H1 (cell line): ENCODE data around the gene APEH.

ENCODE experiments used
- CBX5 ChIP-seq: fragments of 300-800, 300-1000 bp; sonication (generic); IDR thresholded peaks from 2 replicates; pipeline ENCODE4 v1.7.1; 2016; ENCODE audit warnings: antibody characterized with exemption, low read length, low read depth
- CTCF ChIP-seq, 3 experiments: IDR thresholded peaks; 1 replicate in 2 of 3; 2 replicates in 1 of 3; pipeline versions ENCODE4 v1.5.1 to v1.6.1; 2011; ENCODE audit warnings: low read length in 3 of 3, mild to moderate bottlenecking in 3 of 3, inconsistent platforms in 2 of 3, low read depth in 1 of 3, moderate library complexity in 1 of 3; ENCODE audit not compliant: insufficient read depth in 1 of 3; ENCODE audit errors: control extremely low read depth in 1 of 3
- EZH2 ChIP-seq: fragments of 200-600 bp; sonication (generic); IDR thresholded peaks from 2 replicates; pipeline ENCODE4 v1.7.1; 2012; ENCODE audit warnings: low read depth, mild to moderate bottlenecking, moderate library complexity, low read length, inconsistent platforms; ENCODE audit not compliant: severe bottlenecking
- GABPA ChIP-seq: IDR thresholded peaks from 2 replicates; pipeline ENCODE4 v1.6.1; 2011; ENCODE audit warnings: mild to moderate bottlenecking, low read length, moderate library complexity, borderline replicate concordance; ENCODE audit not compliant: insufficient read depth
- KDM1A ChIP-seq: fragments of 200-600, 300-600 bp; sonication (generic); IDR thresholded peaks from 2 replicates; pipeline ENCODE4 v1.7.1; 2016; ENCODE audit warnings: mild to moderate bottlenecking, low read length, borderline replicate concordance
- MAFK ChIP-seq: IDR thresholded peaks from 2 replicates; pipeline ENCODE4 v1.6.1; 2012; ENCODE audit warnings: low read depth, mild to moderate bottlenecking, improper control_type of control experiment, low read length
- MAX ChIP-seq: IDR thresholded peaks from 2 replicates; pipeline ENCODE4 v1.6.1; 2012; ENCODE audit warnings: inconsistent platforms
- POLR2A ChIP-seq, 2 experiments: IDR thresholded peaks; 1 replicate in 1 of 2; 2 replicates in 1 of 2; pipeline ENCODE4 v1.6.1; 2011; ENCODE audit warnings: low read depth in 2 of 2, low read length in 2 of 2, mild to moderate bottlenecking in 2 of 2; ENCODE audit errors: control extremely low read depth in 1 of 2
- TAF1 ChIP-seq: IDR thresholded peaks from 2 replicates; pipeline ENCODE4 v1.6.1; 2011; ENCODE audit warnings: mild to moderate bottlenecking, low read depth, low read length
- ZNF274 ChIP-seq: IDR thresholded peaks from 2 replicates; pipeline ENCODE4 v1.7.0; 2012; ENCODE audit warnings: low read length, borderline replicate concordance; ENCODE audit errors: extremely low read depth

GRCh38 chr3:49681543-49681942, 7.4 kb downstream of the APEH start:
- TF ChIP-seq ZNF274 (no peak), KDM1A (no peak), MAFK (no peak), TAF1 (no peak), CTCF (IDR thresholded peaks at IDR 0.05; ENCODE audit: control extremely low read depth in 1 of 3, insufficient read depth in 1 of 3, low read depth in 1 of 3, low read length in 3 of 3) (no peak), EZH2 (no peak), GABPA (no peak), MAX (no peak), POLR2A (IDR thresholded peaks at IDR 0.05; ENCODE audit: control extremely low read depth in 1 of 2, low read depth in 2 of 2, low read length in 2 of 2) (no peak), CBX5 (no peak)
